Parathyroid adenoma (tissue), 2 donors: ENCODE data around the gene GSE1.

Experiments used
- H2AFZ ChIP-seq: fragments of 300-600 bp; sonication (generic); one replicate; pipeline ENCODE4 v1.7.0; 2017; ENCODE audit warnings: antibody characterized with exemption, mild to moderate bottlenecking
- H3K27ac ChIP-seq: fragments of 300-600 bp; sonication (generic); one replicate; pipeline ENCODE4 v1.7.0; 2017
- H3K27me3 ChIP-seq: fragments of 300-600 bp; sonication (generic); one replicate; pipeline ENCODE4 v1.7.0; 2017; ENCODE audit warnings: low read length; ENCODE audit not compliant: control insufficient read depth, insufficient read depth
- H3K36me3 ChIP-seq: fragments of 300-600 bp; sonication (generic); one replicate; pipeline ENCODE4 v1.7.0; 2017; ENCODE audit warnings: low read length; ENCODE audit not compliant: control insufficient read depth, insufficient read depth
- H3K4me1 ChIP-seq: fragments of 300-600 bp; sonication (generic); one replicate; pipeline ENCODE4 v1.7.0; 2017; ENCODE audit warnings: control low read depth
- H3K4me2 ChIP-seq: fragments of 300-600 bp; sonication (generic); one replicate; pipeline ENCODE4 v1.7.0; 2017; ENCODE audit warnings: low read length
- H3K4me3 ChIP-seq: fragments of 300-600 bp; sonication (generic); one replicate; pipeline ENCODE4 v1.7.0; 2017; ENCODE audit warnings: low read depth, low read length
- H3K79me2 ChIP-seq: fragments of 300-600 bp; sonication (generic); one replicate; pipeline ENCODE4 v1.7.0; 2017; ENCODE audit warnings: control low read depth
- H3K9ac ChIP-seq: fragments of 300-600 bp; sonication (generic); one replicate; pipeline ENCODE4 v1.7.0; 2017; ENCODE audit warnings: mild to moderate bottlenecking
- H3K9me3 ChIP-seq: fragments of 300-600 bp; sonication (generic); one replicate; pipeline ENCODE4 v1.7.0; 2017; ENCODE audit warnings: low read length; ENCODE audit not compliant: control insufficient read depth
- CTCF ChIP-seq: fragments of 300-600 bp; sonication (generic); IDR thresholded peaks from one replicate; pipeline ENCODE4 v1.7.0; 2017; ENCODE audit warnings: antibody characterized with exemption, mild to moderate bottlenecking
- donor health status: primary hyperparathyroidism.

Gene GSE1

DNA sequence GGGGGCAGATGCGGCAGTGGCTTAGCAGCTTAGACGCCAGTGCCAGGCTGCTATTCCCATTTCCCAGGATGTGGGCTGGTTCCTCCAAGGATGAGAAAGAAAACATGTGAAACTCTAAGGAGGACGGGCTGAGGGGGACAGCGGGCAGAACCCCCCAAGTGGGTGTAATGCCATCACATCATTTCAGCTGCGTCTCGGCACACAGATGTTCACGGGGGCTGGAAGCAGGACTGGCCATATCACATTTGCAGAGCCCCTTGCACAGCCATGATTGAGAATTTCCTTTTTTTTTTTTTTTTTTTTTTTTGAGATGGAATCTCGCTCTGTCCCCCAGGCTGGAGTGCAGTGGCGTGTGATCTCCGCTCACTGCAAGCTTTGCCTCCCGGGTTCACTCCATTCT lies 90.9 kb downstream of the GSE1 start:
- H3K9ac ChIP-seq, result no peak overlapping the region
- no peaks in the 10 kb centered on the region for H3K36me3 ChIP-seq
- H3K27ac ChIP-seq, result no peak overlapping the region
- peaks cover 5% of the 10 kb centered on the region for H3K4me1 ChIP-seq
- no peaks in the 10 kb centered on the region for H3K27me3 ChIP-seq
- no peak for TF ChIP-seq CTCF
- no peaks in the 10 kb centered on the region for H3K9me3 ChIP-seq
- H2AFZ ChIP-seq, result no peak overlapping the region
- no peak overlapping the region for H3K4me3 ChIP-seq
- no peaks in the 10 kb centered on the region for H3K79me2 ChIP-seq
- no peak overlapping the region for H3K4me2 ChIP-seq

GRCh38 chr16:85704900-85705846 lies 92.1 kb downstream of the GSE1 start:
- Histone ChIP-seq H2AFZ (no peak overlapping the region), H3K4me2 (no peak overlapping the region), H3K9me3 (no peaks in the 10 kb centered on the region), H3K4me3 (no peak overlapping the region), H3K9ac (no peak overlapping the region), H3K27ac (no peak overlapping the region), H3K4me1 (no peaks in the 10 kb centered on the region), H3K36me3 (no peaks in the 10 kb centered on the region), H3K27me3 (no peaks in the 10 kb centered on the region), H3K79me2 (no peaks in the 10 kb centered on the region)
- TF ChIP-seq CTCF, result no peak

- H3K27ac ChIP-seq, result no peak overlapping the region
- H3K36me3 ChIP-seq, result no peaks in the 10 kb centered on the region
- H3K27me3 ChIP-seq, result no peaks in the 10 kb centered on the region
- H2AFZ ChIP-seq, result no peak overlapping the region
- no peak overlapping the region for H3K9ac ChIP-seq
- TF ChIP-seq CTCF, result no peak
- no peak overlapping the region for H3K4me2 ChIP-seq
- no peaks in the 10 kb centered on the region for H3K9me3 ChIP-seq
- no peak overlapping the region for H3K4me3 ChIP-seq
- no peaks in the 10 kb centered on the region for H3K79me2 ChIP-seq
- H3K4me1 ChIP-seq, result no peaks in the 10 kb centered on the region
Measured at GRCh38 chr16:85706449-85707034, 93.4 kb downstream of the GSE1 start.

GRCh38 chr16:85707528-85708095 lies 94.5 kb downstream of the GSE1 start:
- Histone ChIP-seq H3K4me3 (no peak overlapping the region), H2AFZ (no peak overlapping the region), H3K79me2 (no peaks in the 10 kb centered on the region), H3K27me3 (no peaks in the 10 kb centered on the region), H3K9me3 (no peaks in the 10 kb centered on the region), H3K9ac (no peak overlapping the region), H3K4me2 (no peak overlapping the region), H3K36me3 (no peaks in the 10 kb centered on the region), H3K4me1 (no peaks in the 10 kb centered on the region), H3K27ac (no peak overlapping the region)
- TF ChIP-seq CTCF, result no peak
